ENCODE measurements around the gene ADCY5.

The ADCY5 gene

DNA sequence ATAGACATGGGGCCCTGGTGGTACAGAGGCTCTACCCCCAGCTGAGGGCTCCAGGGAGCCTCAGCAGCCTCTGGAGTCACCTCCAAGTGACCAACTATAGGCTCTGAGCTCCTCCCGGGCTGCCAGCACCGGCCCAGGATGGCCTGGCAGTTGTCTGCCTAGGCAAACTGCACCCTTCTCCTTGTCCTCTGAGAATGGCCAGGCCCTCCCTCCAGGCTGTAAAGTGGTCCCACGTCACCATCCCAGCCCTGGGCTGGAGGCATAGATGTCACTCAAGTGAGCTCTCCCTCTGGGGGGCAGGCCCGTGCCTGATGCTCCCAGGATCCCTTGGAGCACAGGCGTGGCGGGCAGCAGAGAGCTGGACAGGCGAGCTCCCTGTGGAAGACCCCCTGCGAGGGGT, 127.1 kb downstream of the ADCY5 start:
- DNase-seq, result no peak

DNA sequence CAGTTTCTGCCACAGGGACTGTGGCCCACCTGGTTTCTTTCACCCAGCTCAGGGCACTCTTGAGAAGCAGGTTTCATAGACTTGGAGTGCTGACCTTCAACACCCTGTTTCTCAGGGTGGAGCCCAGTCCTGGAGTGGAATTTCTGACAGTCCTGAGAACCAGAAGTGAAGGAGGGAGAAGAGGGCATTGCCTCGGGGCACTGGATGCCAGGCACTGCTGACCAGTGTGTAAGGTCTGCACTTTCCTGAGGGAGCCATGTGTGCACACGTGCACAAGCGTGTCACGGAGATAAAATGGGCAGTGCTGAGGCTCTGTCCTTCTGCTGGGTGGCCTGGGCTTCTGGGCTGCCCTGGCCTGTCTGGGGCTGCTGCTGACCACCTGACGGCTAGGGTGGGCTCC, 128.7 kb downstream of the ADCY5 start:
- no peak for DNase-seq

DNA sequence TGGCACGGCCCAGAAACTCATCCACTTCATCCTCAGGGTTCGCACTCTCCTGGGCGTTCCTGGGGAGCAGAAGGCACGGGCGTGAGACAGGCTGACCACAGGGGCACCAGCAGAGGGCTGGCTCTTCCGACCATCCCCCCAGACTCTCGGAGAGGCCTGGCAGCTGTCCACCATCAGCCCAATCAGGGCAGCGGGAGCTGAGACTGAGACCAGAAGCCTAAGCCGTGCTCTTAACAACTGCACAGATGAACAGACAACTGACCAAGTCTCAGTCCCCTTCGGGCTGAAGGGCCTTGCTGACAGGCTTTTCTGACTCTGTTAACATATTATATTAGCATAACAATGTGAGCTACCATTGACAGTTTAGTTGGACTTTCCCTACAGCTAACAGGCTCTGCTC, 129.1 kb downstream of the ADCY5 start:
- DNase-seq, result no peak

DNA sequence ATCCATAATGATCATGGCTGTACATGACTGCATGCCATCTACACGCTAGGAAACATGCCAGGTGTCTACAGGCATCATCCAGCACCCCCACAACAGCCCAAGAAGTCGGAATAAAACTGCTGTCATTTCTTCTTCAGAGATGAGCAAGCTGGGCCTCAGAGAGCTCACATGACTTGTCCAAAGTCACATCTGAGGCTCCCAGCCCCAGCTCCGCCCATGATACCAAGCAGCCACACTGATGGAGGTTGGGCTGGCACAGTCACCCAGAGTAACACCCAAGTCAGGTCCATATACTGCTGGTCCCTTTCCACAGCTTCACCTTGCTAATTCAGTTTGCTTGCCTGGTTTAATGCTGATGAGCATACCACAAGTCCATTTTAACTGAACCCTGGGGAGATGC, 130.5 kb downstream of the ADCY5 start:
- no peak for DNase-seq

DNA sequence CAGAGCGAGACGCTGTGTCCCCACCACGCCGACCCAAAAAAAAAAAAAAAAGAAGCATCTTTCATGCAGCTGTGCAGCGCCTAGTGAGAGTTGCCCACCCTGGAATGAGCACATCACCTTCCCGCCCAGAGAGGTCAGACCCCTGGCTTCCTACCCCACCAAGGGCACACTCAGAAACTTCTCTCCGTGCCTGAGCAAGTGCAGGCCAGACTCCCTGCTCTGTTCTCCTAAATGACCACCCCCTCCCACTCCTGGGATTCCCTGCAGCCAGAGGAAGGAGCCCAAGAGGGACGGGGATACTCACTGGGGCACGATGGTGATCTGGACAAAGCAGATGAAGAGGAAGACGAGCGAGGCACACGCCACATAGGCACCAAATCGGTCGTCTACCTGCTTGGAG, 131.2 kb downstream of the ADCY5 start:
- DNase-seq, result no peak

DNA sequence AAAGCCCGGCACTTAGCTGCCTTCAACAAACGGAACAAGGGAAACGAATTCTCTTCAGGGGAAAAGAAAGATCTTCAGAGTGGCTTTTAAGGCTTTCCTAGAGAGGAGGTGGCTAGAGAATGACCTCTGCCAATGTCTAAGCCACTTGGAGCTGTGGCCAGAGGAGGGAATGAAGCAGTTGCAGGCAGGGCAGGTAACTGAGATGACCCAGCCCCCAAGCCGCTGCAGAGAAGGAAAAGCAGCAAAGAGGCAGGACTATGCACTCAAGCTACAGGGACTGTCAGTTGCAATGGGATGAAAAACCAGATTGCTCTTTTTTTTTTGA, 133.7 kb downstream of the ADCY5 start:
- DNase-seq, result no peak

DNA sequence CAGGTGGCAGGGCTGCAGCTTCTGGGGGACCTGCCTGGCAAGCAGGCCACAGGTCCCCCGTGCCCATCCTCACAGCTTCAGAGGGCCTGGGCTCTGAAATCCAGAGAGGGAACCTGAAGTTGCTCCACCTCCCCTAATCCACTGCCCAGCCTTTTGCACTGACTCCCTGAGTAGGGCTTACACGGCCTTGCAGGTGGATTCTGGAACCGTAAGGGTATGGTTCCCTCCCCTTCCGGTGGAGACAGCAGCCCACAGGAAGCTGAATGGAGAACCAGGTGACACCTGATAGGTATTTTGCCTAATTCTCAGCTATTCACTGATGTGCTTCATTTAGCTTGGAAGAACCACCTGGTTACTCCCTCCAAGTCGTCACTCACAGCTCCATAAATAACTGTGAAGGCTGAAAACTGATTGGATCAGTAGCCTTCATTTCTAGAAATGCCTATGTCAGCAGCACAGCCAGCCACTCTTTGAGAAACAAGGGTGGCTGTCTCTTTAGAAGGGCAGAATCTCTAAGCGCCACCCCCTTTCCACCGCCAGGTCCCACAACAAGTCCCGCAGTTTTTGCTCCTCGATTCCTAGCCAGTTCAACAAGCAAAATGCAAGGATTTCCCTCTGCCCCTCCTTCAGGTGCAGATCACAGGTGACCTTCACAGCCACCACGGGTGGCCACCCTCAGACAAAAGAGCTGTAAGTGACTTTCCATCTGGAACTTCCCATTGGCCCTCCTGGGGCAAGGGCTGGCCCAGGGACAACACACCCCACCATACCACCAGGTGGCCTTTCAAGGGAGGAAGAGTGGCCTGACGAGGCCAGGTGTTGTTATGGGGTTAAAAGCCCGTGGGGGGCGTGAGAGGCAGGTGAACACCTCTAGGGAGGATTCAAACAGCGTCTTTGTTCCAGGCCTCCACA, 134.3 kb downstream of the ADCY5 start:
- DNase-seq, result no peak

DNA sequence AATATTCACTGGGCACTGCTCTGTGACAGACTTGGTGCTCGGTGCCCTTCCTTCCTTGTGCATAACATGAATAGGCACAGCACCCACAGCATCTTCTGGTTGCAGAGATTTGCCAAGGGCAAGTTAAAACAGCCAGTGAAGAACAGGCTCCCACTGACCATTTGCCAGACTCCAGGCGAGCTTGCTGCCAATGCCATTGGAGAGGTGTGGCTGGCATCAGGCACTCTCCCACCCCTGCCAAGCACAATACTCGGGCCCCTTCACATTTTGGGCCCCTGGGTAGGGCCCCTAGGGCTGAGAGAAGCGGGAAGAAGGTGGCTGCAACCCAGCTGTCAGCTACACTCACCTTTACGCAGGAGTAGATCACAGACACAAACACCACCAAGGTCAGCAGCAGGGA, 135.0 kb downstream of the ADCY5 start:
- DNase-seq, result no peak

DNA sequence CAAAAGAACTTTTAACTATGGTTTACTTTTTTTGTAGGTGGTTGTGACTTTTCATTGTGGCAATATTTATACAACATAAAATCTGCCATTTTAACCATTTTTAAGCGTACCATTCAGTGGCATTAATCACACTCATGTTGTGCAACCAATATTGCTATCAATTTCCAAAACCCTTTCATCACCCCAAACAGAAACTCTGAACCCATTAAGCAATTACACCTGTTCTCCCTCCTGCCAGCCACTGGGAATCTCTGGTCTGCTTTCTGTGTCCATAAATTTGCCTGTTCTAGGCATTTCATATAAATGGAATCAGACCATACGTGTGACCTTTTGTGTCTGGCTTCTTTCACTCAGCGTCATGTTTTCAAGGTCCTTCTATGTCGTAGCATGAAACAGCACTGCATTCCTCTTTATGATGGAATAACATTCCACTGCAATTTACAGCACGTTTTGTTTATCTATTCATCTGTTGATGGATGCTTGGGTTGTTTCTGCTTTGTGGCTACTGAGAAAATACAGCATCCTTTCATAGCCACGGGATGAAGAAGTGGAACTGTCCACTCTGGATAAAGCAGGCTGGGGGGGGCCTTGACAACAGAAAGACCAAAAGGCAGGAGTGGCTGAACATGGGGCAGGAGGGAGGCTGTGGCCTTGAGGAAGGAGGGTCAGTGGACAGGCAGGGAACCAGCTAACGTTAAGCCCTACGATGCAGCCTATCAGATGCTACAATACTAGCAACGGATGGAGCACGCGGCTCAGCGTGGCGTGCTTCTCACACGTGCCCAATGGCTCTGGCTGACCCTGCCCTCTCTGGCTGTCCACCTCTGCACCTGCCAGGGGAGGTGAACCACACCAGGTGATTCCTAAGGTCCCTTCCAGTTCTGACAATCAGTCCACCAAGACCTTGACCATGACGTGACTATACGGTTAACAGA, 136.3 kb downstream of the ADCY5 start:
- no peak for DNase-seq

DNA sequence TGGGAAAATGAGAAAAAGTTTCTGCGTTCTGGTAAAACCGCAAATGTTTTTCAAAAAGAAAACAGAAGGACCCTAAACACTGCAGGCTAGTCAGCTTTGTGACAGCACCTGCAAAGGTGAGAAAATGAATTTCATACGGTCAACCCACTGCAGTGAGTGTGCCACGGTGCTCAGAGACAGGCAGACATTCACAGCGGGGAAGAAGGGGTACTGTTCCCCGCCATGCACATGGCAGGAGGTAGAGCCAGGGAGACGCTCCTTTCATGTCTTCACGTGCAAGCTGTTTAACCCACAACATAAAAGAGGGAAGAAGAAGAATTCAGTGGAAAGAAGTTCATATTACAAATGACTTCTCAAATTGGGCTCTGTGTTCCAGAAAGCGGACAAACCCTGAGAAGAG, 137.7 kb downstream of the ADCY5 start:
- DNase-seq, result no peak

DNA sequence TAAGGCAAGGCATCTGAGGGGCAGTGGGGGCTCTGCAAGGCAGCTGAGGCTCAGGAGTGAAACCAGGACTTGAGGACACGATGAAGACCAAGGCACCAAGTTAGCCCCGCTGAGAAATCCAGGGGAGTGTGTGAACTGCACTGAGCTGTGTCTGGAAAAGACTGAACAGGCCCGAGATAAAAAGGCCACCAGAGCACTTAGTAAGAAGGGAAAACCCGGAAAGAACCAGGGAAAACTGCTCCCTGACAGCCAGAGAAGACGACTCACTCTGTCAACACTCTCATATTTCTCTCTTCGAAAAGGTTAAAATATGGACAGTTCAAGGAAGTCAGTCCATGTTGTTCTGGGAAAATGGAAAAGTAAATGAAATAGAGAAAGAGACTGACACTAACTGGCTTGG, 138.1 kb downstream of the ADCY5 start:
- DNase-seq, result no peak

DNA sequence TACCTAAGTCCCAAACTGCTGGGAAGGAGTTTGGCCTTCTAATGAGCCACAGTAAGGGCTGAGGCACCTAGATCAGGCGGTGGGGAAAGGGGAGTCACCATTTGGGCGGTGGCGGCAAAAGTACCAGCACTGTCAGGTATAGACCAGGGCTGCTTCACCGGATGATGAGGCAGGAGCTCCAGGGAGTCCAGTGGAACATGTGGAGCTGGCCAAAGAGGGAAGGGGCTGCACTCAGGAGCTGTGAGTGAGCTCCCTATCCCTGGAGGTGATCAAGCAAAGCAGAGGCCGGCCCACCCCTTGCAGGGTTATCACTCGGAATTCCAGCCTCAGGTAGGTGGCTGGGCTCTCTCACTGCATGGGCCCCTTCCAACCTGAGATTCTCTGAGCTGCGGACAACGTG, 138.7 kb downstream of the ADCY5 start:
- no peak for DNase-seq

DNA sequence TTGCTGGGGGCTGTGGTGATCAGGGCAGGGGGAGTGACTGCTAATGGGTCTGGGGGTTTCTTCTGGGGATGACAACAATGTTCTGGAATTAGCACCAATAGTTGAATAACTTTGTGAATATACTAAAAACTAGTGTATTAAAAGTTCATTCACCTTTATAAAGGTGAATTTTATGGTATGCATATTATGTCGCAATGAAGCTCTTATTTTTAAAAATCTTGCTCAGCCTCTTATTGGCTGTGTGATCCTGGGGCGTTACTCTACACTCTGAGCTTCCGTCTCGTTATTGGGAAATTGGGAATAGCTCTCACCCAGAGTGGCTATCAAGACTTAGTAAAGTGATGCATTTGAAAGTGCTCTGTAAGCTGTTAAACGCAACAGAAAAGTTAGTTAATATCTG, 141.8 kb downstream of the ADCY5 start:
- DNase-seq, result no peak

DNA sequence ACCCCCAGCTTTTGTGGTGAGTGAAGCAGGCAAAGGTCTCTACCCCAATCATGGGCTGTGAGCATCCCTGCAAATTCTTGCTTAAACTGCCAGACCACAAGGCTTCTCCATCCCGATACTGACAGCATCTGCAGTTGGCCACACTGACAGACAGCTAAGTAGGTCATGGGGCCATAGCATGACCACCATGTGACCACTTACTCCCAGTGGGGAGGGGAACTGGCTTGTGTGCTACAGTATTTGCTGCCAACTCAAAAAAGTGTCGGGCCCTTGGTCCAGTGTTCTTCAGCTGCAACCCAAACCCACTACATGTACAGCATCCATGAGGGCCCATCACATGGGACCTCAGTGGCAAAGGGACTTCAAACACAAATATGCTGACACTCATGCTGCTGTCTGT, 143.7 kb downstream of the ADCY5 start:
- DNase-seq, result no peak

DNA sequence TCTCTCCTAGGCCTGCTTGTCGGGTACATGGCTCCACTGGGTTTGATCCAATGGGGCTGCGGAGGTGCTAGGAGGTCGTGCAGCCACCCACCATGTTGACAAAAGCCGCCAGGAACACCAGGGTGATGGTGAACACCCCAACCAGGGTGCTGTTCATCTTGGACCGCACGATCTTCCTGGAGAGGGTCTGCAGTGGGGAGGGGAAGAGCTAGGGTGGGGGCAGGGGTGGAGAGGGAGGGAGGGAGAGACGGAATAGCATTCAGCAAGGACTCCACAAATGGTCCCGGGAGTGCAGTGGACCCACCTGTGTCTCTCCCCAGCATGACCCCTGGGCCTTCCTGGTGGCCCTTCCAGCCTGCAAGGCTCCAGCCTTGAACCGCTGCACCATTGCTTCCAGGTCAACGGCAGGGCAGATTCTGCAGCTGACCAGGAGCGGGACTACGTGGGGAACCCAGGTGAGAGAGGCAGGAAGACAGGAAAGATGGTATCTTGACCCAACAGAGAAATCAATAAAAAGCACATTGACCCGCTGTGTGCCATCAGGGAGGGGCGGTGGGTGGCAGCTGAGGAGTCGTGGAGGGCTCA, 144.8 kb downstream of the ADCY5 start:
- no peak for DNase-seq

DNA sequence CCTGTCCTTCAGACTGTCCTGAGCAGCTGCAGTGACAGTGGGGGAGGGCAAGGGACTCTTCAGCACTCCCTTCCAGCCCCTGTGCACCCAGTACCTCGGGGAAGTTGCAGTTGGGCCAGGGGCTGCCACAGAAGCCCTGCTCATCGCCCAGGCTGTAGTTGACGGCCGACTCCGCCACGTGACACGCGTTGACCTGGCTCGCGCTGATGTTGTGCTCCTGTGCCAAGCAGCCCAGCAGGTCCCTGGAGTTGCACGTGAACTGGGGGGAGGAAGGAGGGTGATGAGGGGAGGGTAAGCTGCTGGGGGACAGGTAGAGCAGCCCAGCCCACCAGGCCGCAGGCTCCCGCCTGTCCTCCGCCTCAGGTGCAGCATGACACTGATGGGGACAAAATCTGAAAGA, 145.9 kb downstream of the ADCY5 start:
- DNase-seq, result no peak

DNA sequence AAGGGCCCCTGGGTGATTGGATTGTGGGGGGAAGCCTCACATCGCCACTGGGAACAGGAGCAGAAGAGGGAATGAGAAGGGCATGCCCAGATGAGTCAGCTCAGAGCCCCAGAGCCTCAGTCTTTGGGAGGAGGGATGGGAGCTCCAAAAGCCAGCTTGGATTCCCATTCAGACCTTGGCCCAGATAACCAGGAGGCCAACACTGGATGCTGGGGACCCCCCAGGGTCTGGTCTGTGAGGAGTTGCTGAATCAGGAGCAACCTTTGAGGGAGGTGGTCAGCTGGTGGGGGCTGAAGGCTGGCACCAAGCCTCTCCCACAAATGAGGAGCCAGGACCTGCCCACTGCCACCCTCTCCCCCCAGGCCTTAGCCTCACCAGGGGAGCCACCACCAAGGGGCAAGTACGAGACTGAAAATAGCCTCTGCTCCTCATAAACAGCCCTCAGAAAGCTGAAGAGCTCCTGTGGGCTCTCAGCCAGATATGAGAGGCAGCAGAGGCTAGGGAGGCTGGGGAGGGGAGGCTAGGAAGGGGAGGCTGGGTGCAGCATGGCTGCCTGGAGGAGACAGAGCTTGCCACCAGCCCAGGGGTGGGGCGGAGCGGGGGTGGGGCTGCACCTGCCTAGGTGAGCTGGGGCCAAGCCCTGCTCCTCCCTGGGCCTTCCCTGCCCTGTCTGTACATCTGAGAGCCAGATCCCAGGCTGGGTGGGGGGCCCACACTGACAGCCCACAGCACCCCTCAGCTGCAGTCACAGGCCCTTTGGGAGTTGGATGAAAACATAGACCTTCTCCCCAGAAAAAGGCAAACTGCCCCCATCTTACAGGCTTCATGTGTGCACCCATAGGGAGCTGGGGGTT, 147.3 kb downstream of the ADCY5 start:
- DNase-seq, result no peak

DNA sequence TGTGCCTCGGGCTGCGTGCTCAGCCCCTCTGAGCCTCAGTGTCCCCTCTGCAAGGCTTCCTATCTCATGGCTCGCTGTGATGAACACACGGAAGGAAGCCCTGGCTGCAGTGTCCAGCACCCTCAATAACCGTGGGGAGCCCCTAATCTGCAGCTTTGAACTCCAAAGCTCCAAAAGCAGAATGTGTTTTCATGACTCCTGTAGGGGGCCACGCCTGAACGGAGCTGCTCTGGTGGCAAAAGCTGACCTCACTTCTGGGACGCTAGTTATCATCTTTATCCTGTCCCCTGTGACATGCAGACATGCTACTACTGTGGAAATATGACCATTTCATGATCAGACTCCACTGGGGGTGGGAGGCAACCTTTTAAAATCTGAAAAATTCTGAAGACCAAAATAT, 148.3 kb downstream of the ADCY5 start:
- no peak for DNase-seq

DNA sequence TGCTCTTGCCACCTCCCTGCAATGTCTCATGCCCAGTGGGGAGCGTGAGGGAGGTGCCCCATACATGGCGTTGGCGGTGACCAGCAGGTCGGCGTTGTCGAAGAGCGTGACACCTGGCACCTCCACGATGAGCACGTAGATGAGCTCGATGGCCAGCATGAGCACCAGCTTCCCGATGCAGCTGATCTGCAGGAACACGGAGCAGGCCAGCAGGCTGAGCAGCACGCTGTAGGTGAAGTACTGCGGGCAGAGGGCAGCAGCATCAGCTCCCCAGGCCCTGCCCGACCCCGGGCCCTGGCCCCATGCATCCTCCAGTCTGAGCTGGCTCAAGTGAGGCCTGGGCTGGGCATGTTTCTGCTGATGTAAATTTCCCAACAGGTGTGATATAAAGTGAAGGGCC, 148.8 kb downstream of the ADCY5 start:
- no peak for DNase-seq

DNA sequence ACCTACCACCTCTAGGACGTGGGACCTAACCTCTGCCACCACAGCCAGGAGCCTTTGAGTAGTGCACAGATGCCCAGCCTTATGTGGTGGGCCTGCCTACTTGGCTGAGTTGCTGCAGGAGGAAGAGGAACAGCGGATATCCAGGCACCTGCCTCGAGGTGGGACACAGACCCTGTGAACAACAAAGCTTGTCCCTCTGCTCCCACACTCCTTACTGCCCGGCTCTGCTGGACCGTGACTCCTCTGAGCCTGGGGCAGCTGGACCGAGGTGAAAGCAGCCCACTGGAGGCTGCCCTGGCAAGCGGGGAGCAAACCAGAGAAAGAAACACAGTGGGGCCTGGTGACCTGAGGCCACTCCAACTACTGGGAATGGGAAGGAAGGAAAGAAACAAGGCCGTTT, 149.3 kb downstream of the ADCY5 start:
- DNase-seq, result no peak

DNA sequence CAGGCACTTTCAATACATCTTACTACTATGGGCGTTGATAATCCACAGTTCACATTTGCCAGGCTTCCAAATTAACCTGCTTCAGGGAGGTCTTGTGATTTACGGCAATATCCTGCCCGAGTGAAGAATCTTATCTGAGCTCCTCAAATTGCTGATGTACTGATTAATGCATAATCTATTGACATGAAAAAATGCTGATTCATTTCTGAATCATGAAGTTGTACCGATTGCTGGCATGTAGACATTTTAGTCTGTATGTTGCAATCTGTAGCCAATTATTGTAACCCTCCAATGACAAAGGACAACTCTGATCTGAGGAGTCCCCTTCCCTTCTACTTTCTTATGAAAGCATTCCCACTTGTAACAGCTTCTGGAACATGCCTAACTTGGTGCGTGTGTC, 150.0 kb downstream of the ADCY5 start:
- no peak for DNase-seq

DNA sequence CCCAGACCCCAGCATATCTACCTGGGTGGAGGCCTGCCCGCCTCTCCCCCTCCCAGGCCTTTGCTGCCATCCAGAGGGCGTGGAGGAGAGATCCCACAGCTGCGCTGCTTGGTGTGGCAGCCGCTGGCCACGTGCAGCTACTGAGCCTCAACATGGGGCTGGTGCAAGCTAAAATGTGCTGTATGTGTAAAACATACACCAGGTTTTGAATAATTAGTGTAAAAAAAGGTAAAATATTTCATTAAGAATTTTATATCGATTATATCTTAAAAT, 151.3 kb downstream of the ADCY5 start:
- DNase-seq, result no peak
